Measurements from ENCODE around the gene SYT17.

GRCh38 chr16:19196871-19197270 lies 28.8 kb downstream of the SYT17 start:
- TF ChIP-seq ZNF274 (IDR thresholded peaks at IDR 0.05; ENCODE audit: low read depth, low read length) (no peak), SUZ12 (IDR thresholded peaks at IDR 0.05; ENCODE audit: extremely low read depth, insufficient read depth, insufficient read length) (no peak)
